GM19043 (cell line): ENCODE measurements around the gene MALSU1.

Source experiments
- ATAC-seq: cut with Tn5 transposase; IDR thresholded peaks from one replicate; pipeline ENCODE4 v1.9.1; 2021; ENCODE audit warnings: low read depth; ENCODE audit not compliant: unreplicated experiment

The MALSU1 gene

DNA sequence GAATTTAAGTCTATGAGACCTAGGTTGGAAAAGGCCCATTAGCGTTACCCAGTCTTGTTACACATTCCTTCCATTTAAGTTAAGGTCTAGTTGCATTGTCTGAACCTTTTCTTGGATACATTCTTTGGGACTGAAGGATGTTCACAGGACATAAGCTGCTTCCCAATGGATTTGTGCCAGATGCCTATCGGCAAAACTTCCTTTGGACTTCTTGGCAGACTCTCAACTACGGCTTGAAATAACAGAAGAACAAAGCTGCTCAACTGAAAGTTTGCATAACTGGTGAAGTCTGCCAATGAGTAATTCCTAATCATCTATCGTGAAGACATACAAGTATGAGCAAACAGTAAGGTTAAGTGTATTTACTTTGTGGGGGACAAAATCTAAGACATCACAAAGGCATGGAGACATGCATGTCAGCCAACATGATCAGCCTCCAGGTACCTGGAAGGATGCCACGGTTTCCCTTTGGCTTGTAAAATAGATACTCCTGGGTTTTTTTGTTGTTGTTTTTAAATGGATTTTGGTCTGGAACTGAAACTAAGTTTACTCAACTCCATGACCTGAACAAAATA lies 35.4 kb downstream of the MALSU1 start:
- ATAC-seq = no peak

DNA sequence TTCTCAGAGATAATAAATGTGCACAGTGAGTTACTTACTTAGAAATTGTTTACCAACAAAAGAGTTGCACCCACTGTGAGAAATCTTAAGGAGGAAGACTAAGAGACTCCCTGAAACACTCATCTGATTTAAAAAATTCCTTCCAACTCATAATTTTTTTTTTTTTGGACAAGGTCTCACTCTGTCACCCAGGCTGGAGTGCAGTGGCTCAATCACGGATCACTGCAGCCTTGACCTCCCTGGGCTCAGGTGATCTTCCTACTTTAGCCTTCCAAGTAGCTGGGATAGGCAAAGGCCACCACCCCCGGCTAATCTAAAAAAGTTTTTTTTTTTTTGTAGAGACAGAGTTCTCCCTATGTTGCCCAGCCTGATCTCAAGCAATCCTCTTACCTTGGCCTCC lies 36.0 kb downstream of the MALSU1 start:
- no peak for ATAC-seq

DNA sequence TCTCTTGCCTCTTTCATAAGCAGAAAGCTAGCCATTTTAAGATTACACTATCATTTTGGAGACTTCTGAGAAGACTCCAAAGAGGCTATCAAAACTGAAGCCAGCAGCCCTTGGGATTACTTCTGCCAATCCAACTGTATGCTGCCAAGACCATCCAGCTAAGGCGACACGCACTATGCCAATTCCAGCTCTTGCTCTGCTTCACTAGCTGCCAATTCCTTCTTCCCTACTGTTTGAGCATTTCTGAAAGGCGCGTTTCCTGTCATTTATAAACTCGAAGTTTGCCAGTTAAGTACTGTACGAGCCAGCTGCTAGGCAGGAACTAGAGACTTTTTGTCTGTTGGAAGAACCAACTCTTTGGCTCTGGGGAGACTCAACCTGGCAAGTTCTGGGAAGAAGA lies 36.5 kb downstream of the MALSU1 start:
- ATAC-seq = no peak

DNA sequence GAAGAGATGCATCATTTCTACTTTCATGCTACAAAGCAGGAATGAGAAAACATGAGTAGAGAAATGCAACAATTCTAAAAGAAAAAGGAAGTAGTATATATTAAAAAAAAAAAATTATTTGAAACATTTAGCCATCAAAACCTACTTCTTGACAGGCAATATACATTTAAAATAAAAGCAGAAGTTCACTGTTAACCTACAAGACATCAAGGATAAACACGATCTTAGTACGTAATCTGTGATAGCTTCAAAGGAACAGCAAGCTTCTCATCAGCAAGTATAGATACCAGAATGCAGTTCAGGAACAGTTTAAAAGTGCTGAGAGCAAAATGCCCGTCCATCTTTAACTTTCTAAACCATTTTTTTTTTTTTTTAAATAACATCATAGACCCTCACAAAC lies 36.9 kb downstream of the MALSU1 start:
- no peak for ATAC-seq

DNA sequence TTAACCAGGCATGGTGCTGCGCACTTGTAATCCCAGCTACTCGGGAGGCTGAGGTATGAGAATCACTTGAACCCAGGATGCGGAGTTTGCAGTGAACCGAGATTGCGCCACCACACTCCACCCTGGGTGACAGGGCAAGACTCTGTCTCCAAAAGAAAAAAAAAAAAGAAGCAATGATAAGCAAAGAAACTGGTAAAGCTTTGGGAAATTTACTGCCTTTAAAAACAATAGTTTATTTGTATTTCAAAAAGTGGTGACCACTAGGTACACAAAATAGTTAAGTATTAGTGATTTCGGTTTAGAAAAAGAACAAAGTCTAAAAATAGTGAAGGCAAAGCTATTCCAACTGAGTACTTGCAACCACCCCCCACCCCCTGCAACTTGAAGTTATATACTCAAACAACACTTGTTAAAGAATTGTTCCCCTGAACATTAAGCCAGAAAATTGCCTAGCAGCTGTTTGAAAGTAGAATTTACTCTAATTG lies 37.7 kb downstream of the MALSU1 start:
- ATAC-seq = no peak

DNA sequence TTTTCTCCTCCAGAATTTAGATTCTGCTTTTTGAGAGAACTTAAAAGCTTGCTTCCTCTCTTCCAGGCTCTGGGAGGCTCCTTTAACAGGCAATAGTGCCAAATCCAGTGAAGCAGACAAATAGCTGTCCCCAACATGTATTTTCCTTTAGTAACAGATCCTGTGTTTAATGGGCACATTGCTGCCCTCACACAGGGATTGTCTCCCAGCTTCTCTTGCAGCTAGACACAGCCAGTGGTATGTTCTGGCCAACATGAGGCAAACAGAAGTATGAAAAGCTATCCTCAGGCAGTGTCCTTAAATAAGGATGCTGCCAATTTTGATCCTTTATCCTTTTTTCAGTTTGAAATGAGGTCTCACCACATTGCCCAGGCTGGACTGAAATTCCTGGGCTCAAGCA lies 38.2 kb downstream of the MALSU1 start:
- ATAC-seq = no peak

DNA sequence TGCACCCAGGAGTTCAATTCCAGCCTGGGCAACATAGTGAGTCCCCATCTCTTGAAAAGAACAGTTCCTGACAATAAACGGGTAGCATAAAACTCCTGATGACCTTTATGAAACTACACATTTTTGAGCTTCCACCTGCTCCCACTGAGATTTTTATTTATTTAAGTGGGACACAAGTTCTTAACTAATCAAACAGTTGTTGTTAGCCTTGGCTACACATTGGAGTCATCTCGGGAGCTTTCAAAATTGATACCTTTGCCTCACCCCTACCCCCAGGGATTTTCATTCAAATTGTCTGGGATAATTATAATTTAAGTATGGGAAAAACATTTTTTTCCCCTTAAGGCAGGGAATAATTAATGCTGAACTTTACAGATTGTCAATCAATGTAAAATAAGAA lies 39.3 kb downstream of the MALSU1 start:
- ATAC-seq = no peak

DNA sequence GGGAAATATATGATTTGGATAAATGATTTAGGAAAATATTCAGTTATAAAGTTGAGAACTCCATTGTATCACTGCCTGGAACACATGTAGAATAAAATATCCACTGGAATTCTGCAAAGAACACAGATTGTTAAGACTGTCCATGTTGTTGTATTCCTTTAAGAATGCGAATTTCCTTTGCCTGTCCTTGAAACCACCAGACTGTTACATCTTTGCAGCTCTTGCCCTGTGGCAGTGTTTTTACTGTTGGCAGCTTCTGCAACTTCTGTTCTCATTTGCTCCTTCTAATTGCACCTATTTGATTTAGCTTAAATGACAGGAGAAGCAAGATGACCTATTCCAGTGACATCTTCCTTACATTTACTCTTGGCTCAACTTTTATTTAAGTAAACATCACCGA lies 39.7 kb downstream of the MALSU1 start:
- ATAC-seq = no peak

DNA sequence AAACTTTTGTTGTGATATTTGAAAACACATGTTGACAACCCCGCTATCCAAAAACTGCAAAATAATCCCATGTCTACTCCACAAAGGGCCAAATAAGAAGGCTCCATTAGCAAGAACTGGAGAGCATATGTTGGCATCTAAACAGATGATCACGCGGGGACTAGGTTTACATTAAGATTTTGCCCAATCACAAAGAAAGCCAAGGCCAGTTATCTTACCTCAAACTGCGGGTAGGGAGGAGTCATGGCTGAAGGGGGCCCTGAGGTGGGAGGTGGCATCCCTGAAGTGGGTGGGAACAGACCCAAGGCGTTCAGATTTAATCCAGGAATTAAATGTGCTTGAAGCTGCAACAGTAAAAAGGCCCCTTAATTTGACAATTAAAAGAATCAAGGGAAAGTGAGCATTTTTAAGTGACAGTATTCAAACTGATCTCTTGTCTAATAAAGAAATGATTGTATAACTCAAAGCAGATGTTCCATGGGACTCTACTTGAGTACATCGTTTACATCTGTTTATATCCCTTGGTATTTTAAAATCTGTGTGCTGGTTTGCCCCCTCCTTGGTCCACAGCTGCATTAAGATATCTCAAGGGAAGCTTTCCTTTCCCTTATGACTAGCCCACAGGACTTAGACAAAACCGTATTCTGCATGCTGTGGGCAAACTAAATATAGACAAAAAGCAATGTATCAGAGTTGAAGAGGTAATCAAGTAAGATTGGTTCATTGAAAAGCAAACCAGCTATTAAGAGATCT lies 42.9 kb downstream of the MALSU1 start:
- no peak for ATAC-seq

DNA sequence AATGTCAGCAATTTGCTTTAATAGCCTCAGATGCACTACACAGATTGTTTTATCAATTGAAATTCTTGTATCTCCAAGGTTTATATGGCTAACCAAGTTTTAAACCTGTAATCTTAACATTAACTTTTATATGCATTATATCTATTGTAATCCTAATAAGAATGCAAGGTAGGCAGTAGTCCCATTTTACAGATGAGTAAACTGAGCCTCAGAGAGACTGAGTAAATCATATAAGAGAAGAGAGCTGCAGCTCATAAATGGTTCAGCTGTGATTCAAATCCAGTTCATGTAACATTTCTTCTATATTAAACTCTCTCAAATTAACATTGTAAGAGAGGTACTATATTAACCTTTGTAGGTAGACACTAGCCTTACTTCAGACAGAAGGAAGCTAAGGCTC lies 44.0 kb downstream of the MALSU1 start:
- ATAC-seq = no peak

DNA sequence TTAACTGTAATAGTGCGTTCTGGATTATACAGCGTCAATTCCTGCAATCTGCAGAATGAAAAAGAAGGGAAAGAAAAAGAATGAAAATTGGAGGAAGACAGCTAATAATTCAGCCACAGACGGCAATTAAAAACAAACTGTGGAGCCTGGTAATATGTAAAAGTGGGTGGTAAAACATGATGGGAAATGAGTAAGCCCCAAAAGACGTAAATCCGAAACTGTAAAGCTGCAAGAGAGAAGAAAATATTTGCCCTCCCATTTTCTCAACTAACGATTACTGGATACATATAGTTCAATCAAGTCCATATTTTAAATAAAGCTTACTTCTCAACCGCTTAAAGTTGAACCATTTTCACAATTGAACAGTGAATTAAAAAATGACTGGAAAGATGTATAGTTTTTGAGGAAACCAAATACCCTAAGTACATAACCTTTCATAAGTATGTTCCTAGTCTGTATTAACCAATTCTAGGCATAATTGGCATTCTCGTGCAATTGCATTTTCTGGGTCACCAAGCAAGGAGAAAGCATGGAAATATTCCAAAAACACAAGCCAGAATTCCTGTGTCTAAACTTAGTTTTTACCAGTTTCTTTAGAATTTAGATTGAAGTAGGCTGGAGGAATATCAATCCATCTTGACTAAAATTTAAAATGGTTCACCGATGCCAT lies 44.8 kb downstream of the MALSU1 start:
- no peak for ATAC-seq

DNA sequence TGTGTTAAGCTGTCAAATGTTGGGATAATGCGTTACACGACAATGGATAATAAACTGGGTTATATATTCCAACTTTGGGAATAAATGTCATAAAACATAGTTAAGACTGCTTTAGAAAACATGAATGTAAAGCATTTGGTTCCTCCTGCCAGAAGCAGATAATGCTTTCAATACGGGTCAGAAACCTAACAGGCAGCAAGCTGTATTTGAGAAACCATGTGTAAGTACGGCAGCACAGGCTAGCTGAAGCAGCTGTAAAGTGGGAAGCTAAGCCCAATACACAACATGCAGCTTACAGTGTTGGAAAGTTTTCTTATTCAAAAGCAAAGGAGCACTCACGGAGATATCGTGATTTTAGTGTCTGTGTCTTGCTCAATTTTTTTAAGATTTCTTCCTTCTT lies 46.5 kb downstream of the MALSU1 start:
- ATAC-seq = no peak

DNA sequence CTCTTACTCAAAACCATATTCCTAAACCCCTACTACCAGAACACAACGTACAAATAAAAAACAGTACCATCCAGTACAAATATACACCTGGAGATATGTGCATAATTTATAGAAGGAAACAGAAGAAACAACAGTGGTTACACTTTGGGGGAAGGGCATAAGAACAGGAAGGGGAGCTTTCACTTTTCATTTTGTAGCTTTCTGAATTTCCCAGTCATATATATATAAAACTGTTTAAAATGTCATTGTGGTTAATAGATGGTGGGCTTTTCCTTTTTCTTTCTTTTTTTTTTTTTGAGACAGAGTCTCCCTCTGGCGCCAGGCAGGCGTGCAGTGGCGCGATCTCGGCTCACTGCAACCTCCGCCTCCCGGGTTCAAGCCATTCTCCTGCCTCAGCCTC lies 47.2 kb downstream of the MALSU1 start:
- peak; percentile 56 for ATAC-seq

DNA sequence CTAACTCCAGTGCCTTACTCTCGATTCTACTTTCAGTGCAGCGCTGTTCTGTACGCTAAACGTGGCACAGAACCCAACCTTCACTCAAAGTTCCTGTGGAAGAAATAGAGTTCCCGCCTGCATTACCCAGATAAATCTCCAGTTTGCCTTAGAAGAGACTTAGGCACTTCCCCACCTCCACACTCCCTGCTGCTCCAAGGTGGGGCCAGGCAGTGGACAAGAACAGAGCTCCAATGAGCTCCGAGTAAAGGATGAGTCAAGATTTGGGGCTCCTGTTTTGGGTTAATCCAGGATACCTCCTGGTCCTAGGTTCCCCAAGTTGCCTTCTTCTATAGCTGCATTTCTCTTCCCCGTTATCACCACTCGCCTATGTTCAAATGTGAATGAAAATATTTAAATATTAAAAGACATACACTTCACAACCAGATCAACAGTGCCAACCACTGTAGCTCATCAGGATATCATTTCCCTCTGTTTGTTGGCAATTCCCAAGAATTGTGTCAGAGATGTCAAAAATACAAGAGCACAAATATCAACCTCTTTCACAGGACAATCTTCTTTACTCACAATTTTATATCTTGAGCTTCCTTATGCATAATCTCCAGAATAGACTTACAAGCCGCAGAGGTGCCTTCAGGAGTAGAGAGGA lies 48.0 kb downstream of the MALSU1 start:
- ATAC-seq = no peak

DNA sequence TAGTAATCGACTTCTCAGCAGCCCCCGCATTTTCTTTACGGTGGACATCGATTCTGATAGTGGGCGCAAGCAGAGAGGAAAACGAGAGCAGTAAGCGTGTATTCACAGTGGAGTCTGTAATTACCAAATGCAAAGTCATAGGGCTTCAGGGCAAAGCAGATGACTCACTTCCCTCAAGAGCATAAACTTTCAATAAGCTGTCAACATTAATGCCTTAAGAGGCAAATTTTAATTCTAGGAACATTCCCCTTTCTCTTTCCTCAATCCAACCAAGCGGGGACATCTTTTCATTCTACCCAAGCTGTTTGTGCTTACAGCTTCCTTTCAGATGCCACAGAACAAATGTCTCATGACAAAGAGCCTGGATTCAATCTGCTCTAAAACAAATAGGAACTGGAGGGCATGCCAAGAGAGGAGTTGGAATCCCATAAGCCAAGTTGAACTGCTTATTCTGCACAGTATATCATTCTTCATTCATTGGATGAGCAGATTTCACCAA lies 48.6 kb downstream of the MALSU1 start:
- ATAC-seq = no peak

DNA sequence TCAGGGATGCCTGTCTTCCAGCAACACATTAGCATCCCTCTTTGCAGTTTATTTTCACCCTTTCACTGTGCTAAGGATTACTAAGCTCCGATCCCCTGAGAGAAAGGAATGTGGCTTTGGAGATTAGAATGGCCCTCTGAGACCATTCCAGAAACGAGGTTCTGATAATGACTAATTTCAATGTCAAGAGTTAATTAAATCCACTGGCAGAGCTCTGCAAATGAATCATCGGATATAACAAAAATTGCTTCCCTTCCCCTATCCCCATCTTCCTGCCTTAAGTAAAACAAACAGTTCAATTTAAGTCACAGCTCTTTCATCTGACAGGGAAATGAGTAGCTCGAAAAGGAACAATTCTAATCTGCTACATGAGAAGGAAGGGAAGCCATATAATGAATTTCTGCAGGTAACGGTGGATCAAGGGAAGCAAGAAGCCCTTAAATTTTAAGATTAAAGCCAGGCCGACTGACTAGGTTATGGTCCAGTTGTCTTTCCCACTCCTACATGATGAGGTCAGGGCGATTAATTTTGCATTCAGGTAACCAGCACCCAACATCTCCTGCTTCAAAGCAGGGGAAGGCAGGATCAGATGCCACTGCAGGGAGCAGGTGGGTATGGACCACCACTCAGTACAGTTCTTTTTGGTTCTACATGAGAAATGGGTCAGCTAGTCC lies 50.5 kb downstream of the MALSU1 start:
- ATAC-seq = no peak

DNA sequence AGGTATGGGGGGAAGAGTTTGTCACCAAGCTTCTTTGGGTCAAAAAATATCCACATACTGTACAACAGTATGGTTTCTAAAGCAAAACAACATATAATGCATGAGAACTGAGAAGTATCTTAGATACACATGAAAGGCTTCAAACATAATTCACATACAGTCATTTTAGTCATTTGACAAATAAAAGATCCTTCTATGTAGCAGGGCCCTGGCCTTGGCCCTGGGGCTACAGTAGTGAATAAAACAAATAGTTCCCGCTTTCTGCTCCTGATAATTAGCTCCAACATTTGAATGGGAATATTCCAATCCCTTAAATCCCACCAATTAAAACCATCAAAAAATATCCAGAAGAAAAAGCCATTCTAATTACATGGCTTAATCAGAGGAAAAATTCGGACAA lies 51.3 kb downstream of the MALSU1 start:
- ATAC-seq = no peak

DNA sequence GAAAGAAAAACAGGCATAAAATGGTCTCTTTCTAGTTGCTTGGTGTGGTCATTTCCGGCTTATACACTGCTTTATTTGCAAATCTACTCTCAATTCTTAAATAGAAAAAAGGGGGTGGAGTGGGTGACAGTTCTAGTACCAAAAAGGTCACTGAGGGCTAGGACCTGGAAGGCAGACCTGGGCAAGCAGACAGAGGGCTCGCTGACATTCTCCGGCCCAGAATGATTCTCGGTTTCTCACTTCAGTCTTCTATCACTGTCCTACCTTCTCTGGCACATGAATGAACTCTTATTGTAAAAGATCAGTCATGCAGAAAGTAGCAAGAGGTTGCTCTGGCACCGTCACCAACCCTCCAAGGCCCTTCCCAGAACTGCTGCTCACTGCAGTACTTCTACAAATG lies 54.0 kb downstream of the MALSU1 start:
- peak; percentile 57 for ATAC-seq

DNA sequence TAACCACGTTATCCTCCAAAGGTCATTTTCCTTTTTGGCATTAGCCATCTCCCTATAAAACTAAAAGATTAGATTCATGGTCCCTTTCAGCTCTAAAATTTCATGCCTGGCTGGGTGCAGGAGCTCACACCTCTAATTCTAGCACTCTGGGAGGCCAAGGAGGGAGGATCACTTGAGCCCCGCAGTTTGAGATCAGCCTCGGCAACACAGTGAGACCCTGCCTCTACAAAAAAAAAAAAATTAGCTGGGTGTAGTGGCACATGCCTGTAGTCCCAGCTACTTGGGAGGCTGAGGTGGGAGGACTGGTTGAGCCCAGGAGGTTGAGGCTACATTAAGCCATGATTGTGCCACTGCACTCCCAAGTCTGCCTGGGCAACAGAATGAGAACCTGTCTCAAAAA lies 57.0 kb downstream of the MALSU1 start:
- no peak for ATAC-seq

DNA sequence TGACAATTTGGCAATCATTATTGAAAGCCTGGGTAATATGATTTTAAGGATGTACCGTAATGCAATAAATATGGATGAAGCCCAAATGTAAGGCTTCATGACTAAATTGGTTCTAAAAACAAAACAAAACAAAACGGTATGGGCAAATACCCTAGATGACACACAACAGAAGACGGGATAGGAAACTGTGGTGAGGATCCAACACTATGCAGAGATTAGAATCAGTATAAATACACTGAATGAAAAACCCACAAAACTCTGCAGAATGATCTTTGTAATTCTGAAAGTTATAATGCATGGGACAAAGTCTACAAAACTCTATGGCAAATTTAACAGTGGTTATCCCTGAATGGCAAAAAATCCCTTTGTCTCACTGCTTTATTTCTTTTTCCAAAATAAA lies 57.6 kb downstream of the MALSU1 start:
- ATAC-seq = no peak
